Cardiac septum (tissue), 1 donor: ENCODE results near the gene DGKQ. TPM values are rescaled to one million over a fixed set of nuclear protein-coding genes. Genes with fewer than 3 reads are reported as not detected.

Source experiments
- DNase-seq: peaks from one replicate; pipeline ENCODE4 v3.0.0-alpha.2; 2020; ENCODE audit warnings: low spot score
- intact Hi-C: fragments of 100-400 bp; cut with DNase I; formaldehyde crosslinking; loops from one replicate; pipeline ENCODE4 v1.14.0; 2022
- total RNA-seq: library from RNA; stranded (reverse); fragmentation: NEBNext Ultra II Directional; extraction: Animal tissue kit (Norgen Biotek cat#: 25700); gene quantifications from one replicate; pipeline ENCODE4 v1.2.1, GENCODE V29; 2021
- donor health status: DM: no; HTN: no; CAD: no.

DGKQ gene
- total RNA-seq, 1 donor from 2014 or later = 5.2 TPM

DNA sequence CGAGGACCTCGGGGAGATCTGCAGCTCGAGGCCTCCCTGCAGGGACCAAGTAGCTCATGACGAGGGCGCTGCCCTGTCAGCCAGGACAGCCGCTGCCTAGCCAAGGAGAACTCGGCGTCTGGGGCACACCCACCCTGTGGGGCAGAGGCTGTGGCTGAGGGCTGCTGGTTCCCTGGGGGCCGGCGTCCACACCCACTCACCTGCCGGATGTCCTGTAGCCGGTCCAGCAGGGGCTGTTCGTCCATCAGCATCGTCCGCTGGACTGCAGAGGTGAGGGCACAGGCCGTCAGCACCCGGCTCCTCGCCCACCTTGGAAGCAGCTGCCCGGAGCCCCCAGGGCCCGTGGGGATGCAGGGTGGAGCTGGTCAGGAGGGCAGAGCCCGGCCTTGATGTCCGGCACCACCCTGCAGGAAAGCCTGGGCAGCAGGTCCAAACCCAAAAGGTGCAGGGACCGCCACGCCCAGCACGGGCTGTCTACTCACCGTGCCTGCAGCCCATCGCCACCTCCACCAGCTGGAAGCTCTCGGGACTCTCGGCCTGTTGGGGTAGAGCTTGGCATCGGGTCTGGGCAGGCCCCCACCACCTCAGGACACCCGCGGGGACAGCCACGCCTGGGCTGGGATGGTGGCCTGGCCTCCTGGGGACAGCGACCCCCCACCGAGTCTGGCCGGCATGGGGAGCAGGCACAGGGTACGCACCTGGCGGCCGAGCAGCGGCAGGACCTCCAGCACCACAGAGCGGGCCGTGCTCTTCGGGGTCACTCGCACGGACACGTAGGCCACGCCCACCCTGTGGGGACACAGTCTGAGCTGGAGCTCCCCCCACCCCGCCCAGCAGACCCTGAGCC lies 6.9 kb downstream of the DGKQ start:
- intact Hi-C loops = no loop called here
- no peak for DNase-seq

DNA sequence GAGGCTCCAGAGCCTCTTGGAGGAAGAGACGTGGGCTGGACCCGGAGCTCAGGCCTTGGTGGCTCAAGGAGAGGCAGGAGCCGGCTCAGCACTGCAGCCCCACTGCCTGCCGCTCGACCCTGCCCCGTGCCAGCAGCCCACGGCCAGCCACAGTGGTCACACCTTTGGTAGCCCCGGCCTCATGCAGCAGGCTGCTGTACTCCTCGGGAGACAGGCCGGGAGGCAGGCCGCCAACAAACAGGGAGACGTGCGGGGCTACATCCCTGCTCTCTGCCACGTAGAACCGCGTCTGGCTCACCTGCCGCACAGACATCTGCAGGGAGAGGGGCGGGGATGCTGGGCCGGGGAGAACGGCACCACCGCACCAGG lies 7.6 kb downstream of the DGKQ start:
- intact Hi-C loops = no loop called here
- no peak for DNase-seq

DNA sequence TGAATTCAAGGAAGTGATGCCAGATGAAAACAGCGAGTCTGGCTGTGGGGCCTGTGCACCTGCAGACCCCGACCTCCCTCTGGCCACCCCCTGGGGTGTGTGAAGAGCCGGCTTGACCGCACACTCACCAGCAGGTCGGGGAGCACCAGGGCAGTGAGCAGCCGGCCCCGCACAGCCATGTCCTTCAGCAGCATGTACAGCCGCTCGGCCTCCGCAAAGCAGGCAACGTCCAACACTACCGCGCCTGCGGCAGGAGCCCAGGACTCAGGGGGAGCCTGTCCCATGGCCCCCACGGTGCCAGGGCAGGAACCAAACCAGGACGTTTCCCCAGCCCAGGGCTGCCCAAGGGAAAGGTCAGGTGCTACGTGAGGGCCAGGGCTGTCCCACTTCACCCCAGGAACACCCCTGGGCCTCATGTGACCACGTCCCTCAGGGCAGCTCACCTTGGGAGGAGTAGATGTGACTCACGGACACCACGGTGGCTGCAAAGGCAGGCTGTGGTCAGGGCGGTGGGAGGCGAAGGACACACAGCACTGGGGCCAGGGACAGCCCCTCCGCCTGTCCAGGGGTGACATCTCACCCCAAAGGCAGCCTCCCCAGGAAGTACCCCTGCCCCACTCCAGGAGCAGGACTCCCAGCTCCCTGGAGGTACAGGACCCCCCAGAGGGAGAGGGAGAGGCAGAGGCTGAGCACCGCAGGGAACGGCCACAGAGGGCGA lies 8.2 kb downstream of the DGKQ start:
- DNase-seq = no peak
- intact Hi-C loops = no loop called here

DNA sequence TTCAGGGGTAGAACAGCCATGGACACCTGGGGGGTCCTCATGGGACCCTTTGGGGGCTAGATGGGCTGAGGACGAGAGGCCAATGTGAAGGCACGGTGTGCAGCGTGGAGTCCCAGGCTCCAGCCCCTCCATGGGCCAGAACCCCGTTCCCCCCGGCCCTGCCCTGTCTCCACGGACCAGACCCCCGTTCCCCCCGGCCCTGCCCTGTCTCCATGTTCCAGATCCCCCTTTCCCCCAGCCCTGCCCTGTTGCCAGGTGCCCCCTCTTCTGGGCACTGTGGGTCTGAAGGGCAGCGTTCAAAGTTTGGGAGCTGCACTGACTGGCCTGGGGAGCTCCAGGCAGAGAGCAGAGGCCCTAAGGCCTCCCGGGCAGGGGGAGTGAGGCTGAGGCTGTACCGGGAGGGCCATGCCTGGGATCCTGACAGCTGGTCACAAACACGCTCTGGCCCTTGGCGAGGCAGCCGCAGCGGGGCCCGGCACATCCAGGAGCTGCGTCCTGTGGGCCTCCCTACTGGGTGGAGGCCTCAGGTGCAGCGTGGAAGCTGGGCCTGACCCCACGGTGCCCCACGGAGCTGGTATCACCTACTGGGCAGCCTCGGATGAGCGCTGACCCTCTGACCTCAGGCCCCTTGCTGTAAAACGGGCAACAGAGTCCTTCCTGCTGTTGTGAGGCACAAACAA lies 8.9 kb downstream of the DGKQ start:
- intact Hi-C loops = no loop called here
- DNase-seq = no peak

DNA sequence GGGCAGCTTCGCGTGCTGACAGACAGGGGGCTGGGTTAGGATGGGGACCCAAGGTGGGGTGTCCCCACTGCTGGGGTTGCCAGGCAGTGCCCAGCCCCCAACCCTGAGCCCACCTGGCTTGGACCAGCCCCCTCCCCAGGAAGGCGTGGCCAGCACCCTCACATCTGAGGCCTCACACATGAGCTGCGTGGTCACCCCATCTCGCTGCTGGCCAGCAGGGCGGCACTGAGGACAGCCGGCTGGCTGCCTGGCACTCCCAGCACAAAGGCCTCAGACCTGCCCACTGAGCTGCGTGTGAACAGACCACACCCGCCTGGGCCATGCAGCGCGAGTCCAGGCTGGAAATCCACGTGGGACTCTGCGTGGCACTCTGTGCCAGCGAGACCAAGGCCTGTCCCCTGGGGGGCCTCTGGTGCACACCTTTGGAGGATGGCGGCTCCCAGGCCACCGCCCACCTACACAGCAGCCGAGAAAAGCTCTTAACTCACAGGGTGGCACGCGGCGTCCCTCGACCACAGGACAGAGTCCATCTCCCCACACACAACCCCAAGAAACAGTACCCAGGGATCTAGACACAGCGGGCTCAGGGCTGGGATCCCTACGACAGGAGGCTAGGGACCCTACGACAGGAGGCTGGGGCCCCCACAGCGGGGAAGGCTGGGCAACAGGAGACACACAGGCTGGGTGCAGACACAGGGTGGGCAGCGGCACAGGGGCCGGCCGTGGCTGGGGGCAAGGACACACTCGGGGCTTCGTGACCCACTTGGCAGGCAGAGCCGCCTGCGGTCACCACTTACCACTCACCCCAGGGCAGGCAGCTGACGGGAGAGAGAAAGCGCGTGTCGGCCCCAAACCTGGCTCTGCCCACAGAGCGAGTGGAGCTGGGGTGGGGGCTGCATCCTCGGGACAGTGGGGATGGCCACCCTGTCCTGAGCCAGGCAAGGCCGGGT lies 9.8 kb downstream of the DGKQ start:
- intact Hi-C loops = no loop called here
- no peak for DNase-seq

DNA sequence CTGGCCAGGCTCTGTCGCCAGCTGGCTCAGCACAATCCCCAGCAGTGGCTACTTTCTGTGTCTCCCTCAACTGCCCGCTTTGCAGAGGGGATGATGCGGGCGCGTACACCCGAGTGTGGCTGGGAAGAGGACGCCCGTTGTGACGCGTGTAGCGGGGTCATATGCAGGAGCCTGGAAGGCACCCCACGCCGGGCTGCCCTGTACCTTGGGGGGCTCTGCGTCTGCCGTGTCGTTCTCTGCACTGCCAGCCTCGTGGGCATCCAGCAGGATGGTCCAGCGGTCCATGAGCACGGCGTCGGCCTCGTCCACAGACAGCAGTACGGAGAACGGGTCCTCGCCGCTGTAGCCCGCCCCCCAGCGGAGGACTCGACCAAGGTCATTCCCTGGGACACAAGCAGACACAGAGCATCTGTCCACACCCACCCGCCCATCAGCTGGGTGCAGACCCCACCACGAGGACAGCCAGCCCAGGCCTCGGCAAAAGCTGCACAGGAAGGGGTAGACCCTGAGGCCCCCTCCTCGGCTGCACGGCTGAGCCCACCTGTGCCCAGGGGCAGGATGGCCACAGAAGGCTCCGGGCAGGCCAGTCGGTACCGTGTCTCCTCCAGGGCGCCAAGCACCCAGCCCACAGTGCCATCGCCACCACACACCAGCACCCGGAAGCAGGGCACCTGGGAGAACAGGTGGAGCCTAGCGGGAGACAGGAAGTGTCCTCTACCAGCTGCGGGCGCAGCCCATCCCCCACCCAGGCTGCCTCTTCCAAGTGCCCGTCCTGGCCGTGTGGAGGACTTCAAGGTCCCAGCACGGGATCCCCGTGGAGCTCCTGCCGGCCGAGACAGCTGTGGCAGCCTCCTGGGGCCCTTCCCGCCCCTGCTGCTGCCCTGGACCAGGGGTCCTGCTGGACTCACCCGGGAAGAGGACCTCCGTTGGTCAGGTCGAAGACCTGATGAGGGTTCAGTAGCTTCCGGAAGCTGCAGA lies 10.8 kb downstream of the DGKQ start:
- intact Hi-C loops = no loop called here
- DNase-seq = peak; percentile 66

DNA sequence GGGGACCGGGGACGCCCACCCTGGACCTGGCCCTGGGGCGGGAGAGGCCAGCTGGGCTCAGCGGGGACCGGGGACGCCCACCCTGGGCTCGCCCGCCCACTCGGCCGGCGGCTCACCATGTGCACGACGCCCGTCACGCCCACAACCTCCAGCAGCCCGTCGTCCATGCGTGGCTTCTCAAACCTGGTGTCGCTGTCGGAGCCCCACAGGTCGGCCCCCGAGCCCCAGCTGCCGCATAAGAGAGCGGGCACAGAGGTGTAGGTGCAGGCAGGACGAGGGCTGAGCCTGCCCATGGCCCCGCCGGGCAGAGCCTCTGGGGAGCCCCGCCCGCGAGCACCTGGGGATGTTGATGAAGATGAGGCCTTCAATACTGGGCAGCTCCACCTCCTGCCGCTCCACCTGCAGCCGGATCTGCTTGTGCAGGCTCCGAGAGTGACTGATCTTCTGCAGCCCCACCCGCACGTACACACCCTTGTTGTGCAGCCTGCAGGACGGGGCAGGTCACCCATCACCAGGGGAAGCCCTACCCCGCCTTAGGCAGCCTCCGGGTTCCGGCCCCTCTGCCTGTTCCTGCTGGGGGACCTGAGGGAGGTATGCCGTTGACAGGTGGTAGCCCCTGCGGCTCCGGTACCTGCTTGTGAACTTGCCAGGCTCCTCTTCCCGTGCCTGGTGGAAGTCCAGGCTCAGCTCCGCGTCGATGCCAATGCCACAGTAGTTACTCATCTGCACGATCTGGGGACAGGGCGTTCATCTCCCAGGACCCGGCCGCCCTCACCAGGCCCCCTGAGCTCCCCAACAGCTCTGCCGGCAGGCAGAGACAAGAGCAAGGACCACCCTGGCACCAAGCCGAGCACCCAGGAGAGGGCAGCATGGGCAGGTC lies 11.8 kb downstream of the DGKQ start:
- intact Hi-C loops = no loop called here
- peak; percentile 73 for DNase-seq

DNA sequence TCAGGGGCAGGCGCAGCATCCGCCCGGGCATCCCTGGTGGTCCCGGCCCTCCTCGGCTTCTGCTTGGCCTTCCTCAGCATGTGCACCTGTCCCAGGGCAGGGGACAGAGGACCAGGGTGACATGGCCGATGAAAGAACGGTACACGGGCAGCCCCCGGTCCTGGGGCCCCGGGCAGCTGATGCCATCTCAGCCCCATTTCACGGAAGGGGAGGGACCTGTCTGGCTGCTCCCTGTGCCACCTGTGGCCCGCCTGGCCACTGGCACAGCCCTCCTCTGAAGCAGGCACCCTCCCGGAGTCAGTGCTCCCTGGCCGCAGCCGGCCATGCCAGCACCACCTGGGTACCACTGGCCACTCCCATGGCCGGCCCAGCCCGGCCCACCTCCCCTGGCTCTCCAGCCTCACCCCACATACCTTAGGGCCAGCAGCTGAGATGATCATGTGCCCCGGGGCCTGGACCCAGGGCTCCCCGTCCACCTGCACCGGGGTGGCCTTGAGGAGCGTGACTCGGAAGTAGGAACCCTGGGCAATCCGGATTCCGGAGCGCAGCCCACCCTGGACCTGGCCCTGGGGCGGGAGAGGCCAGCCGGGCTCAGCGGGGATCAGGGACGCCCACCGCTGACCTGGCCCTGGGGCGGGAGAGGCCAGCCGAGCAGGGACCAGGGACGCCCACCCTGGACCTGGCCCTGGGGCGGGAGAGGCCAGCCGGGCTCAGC lies 12.6 kb downstream of the DGKQ start:
- intact Hi-C loops = no loop called here
- peak; percentile 69 for DNase-seq

DNA sequence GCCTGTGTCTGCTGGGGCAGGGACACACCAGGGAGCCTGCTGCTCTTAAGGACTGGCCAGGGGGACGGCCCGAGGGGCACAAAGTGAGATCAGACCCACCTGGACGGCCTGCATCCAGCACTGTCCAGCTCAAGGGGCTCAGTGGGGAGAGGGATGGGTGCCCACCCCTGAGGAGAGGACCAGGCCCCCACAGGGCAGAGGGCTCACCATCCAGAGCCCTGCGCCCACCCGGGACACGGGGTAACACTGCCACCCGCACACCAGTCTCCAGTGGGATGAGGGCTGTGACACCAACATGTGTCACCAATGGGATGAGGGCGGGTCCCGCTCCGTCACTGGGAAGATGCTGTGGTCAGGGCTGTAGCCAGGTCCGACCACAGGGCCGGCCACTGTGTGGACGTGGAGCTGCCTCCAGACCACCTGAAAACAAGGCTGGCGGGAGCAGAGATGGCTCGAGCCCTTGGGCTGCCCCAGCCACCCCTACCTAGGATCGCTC lies 13.2 kb downstream of the DGKQ start:
- intact Hi-C loops = no loop called here
- DNase-seq = peak; percentile 69

DNA sequence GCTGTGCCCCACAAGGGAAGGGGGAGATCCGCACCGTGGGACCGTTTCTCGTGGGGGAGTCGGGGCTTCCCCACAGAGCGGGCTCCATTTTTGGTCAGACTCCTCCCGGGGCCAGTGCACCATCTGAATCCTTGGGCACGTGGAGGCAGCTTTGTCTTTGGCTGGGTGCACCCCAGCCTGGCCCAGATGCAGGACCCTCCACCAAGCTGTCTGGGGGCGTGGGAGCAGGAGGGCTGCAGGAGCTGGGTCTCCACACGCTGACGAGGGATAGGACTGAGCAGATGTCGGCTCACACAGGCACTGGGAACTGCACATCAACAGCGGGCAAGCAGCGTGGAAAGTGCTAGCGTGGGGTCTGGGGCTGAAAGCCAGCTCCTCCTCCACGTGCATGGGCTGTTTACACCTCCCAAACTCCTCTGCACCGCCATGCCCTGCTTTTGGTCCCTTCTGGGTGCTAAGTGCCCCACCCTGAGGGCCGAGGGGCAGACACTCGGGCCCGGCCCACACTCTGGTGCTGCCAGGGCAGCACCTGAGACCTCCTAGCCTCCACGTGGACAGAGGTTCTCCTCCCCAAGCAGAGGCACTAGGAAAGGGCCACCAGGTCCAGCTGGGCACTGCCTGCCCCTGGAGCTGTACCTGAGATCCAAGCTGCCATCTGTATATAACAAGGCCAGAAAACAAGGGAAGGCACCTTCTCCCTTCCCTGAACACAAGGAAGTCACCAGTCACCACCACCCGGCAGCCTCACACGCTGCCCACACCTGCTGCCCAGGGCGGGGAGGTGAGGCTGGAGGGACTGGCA lies 13.8 kb downstream of the DGKQ start:
- peak; percentile 70 for DNase-seq
- intact Hi-C loops = no loop called here

DNA sequence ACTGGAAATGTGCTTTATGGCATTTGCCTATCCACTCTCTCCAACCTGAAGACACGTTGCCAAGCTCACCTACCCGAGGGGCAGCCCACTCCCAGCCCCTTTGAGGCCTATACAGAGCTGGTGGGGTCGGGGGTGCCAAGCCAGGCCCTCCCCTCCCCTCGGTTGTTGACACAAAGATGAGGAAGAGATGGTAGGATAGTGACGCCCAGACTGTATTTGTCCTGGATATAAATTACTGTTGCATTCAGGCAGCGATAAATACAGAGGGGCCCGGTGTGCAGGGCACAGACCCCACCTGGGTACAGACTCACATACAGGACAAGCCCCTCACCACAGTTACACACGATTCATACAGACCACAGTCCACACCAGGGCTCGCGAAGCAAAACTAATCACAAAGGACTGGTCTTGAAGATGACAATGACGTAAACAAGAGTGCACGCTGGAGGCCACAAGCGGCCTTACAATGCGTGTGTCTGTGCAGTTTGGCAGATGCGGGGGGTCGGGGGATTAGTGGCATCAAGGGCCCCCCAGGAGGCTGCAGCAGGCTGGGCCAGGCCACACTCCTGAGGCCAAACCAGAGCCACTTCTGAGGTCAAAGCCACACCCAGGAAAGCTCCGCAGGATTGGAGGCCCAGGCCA lies 14.6 kb downstream of the DGKQ start:
- intact Hi-C loops = no loop called here
- no peak for DNase-seq

DNA sequence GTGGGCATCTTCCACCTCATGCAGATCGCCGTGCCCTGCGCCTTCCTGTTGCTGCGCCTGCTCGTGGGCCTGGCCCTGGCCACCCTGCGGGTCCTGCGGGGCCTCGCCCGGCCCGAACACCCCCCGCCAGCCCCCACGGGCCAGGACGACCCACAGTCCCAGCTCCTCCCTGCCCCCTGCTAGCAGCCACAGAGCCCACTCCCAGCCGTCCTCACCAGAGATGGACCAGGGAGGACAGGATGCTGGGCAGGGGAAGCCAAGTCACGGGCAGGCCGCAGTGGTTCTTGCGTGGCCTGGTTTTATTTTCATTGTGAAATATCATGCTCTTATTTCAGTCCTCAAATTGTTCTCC lies 15.1 kb downstream of the DGKQ start:
- intact Hi-C loops = no loop called here
- DNase-seq = no peak

DNA sequence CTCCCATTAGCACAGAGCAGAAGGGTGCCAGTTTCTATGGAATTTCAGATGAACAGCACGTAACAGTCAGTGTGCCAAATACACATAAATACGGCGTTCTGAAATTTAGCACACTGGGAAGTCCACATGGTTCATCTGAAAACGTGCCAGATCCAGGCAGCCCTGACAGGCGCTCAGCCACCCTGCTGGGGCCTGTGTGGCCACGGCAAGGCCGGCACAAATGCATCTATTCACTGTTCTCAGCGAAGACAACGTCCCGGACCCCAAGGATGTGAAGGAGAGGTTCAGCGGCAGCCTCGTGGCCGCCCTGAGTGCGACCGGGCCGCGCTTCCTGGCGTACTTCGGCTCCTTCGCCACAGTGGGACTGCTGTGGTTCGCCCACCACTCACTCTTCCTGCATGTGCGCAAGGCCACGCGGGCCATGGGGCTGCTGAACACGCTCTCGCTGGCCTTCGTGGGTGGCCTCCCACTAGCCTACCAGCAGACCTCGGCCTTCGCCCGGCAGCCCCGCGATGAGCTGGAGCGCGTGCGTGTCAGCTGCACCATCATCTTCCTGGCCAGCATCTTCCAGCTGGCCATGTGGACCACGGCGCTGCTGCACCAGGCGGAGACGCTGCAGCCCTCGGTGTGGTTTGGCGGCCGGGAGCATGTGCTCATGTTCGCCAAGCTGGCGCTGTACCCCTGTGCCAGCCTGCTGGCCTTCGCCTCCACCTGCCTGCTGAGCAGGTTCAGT lies 15.6 kb downstream of the DGKQ start:
- DNase-seq = peak; percentile 67
- intact Hi-C loops = no loop called here

DNA sequence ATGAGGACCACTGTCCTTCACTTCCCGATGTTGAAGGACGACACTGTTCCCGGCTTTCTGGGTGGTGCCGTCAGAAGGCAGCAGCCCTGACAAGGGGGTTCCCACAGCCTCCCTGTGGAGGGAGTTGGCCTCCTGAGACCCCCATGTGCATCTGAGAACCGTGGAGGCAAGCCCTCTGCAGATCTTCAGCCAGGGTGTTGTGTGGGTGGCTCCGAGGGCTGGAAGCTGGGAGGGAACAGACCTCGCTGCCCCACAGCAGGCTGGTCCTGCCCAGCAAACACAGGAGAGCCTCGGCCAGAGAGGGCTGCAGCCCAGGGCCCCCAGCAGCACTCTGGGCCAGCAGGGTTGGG lies 16.2 kb downstream of the DGKQ start:
- peak; percentile 55 for DNase-seq

More for the DNA sequence above, 16.2 kb downstream of the DGKQ start:
- intact Hi-C loops = no loop called here
